WI38 (cell line): ENCODE measurements around the gene RNF8.

Experiments
- H3K4me3 ChIP-seq: 2 replicates; pipeline ENCODE4 v1.5.1; 2011; ENCODE audit warnings: low read depth, mild to moderate bottlenecking, control low read depth, low read length
- CTCF ChIP-seq: IDR thresholded peaks from 2 replicates; pipeline ENCODE4 v1.5.1; 2012; ENCODE audit warnings: low read depth, mild to moderate bottlenecking, control low read depth, low read length

Gene RNF8

GRCh38 chr6:37372116-37372515 lies 18.3 kb downstream of the RNF8 start:
- no peak overlapping the region for H3K4me3 ChIP-seq
- no peak for TF ChIP-seq CTCF

GRCh38 chr6:37373822-37374471 lies 20.2 kb downstream of the RNF8 start:
- H3K4me3 ChIP-seq = no peak overlapping the region
- TF ChIP-seq CTCF = no peak

- TF ChIP-seq CTCF = no peak
- H3K4me3 ChIP-seq = no peak overlapping the region
Observed at GRCh38 chr6:37375376-37375775, 21.6 kb downstream of the RNF8 start.

- no peak for TF ChIP-seq CTCF
- H3K4me3 ChIP-seq = no peak overlapping the region
Observed at GRCh38 chr6:37376078-37376743, 22.4 kb downstream of the RNF8 start.

GRCh38 chr6:37381579-37381978 lies 27.8 kb downstream of the RNF8 start:
- no peak overlapping the region for H3K4me3 ChIP-seq
- TF ChIP-seq CTCF = 0 out of 2 replicates have a peak, but pooled peaks have one; percentile 30

GRCh38 chr6:37382994-37383765 lies 29.4 kb downstream of the RNF8 start:
- H3K4me3 ChIP-seq = no peak overlapping the region
- no peak for TF ChIP-seq CTCF

- no peak overlapping the region for H3K4me3 ChIP-seq
- TF ChIP-seq CTCF = no peak
Observed at GRCh38 chr6:37388578-37388977, 34.8 kb downstream of the RNF8 start.
